SU-DHL-6 (cell line): Measurements from ENCODE around the gene C5AR2.

Source experiments
- EZH2phosphoT487 ChIP-seq: fragments of 200-600 bp; sonication (generic), shearing (Covaris generic); conservative IDR thresholded peaks from 2 replicates; pipeline ENCODE4 v1.6.1; 2018; ENCODE audit warnings: mild to moderate bottlenecking, antibody characterized with exemption, low read length, moderate library complexity, mixed read lengths
- TF ChIP-seq, protein P1 (sequence below): fragments of 200-600 bp; sonication (generic); IDR thresholded peaks from one replicate; pipeline ENCODE4 v1.5.1; 2017; ENCODE audit warnings: antibody characterized with exemption, mild to moderate bottlenecking, low read length, moderate library complexity; ENCODE audit not compliant: insufficient read depth, poor library complexity, severe bottlenecking

DNA sequence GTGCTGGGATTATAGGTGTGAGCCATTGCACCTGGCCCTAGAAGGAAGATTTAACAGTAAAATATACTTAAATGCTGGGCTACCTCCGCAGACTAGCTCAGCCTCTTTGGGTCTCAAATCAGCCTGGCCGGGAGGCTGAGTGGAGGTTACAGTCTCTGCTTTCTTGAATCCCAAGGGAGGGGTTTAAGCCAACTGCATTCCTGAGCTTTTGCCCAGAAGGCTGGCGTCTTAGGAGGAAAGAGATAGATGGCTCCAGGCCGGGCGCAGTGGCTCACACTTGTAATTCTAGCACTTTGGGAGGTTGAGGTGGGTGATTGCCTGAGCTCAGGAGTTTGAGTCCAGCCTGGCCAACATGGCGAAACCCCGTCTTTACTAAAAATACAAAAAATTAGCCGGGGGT is 22.9 kb upstream of the C5AR2 start:
- TF ChIP-seq, protein P1, sequence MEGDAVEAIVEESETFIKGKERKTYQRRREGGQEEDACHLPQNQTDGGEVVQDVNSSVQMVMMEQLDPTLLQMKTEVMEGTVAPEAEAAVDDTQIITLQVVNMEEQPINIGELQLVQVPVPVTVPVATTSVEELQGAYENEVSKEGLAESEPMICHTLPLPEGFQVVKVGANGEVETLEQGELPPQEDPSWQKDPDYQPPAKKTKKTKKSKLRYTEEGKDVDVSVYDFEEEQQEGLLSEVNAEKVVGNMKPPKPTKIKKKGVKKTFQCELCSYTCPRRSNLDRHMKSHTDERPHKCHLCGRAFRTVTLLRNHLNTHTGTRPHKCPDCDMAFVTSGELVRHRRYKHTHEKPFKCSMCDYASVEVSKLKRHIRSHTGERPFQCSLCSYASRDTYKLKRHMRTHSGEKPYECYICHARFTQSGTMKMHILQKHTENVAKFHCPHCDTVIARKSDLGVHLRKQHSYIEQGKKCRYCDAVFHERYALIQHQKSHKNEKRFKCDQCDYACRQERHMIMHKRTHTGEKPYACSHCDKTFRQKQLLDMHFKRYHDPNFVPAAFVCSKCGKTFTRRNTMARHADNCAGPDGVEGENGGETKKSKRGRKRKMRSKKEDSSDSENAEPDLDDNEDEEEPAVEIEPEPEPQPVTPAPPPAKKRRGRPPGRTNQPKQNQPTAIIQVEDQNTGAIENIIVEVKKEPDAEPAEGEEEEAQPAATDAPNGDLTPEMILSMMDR: no peak
- TF ChIP-seq EZH2phosphoT487: no peak
